NOMO-1 (cell line): ENCODE data around the gene OCA2.
"Not testable (repeated sequence)": the region's sequence is repeated elsewhere in the genome, so short reads cannot be mapped to it uniquely, and the experiment has no call there.

Experiments
- DNase-seq, 2 experiments: peaks; one replicate each; lab custom pipeline; 2025; ENCODE audit not compliant: unreplicated experiment in 2 of 2; lab: John Stamatoyannopoulos, UW

The OCA2 gene

GRCh38 chr15:27958911-27959578, 140.1 kb downstream of the OCA2 start:
- peak in 1 of 2 experiments; percentile 7 for DNase-seq

- no peak for DNase-seq
These were observed 142.8 kb downstream of the OCA2 start for GRCh38 chr15:27956285-27956684.

- DNase-seq, result no peak
These were observed 144.0 kb downstream of the OCA2 start for GRCh38 chr15:27955087-27955486.

- DNase-seq, result not testable (repeated sequence)
These were observed 146.5 kb downstream of the OCA2 start for GRCh38 chr15:27952593-27952992.

GRCh38 chr15:27951191-27951890, 147.8 kb downstream of the OCA2 start:
- DNase-seq, result no peak

GRCh38 chr15:27949089-27949488, 150.0 kb downstream of the OCA2 start:
- DNase-seq, result no peak

- no peak for DNase-seq
These were observed 159.9 kb downstream of the OCA2 start for GRCh38 chr15:27939246-27939645.

- DNase-seq, result no peak
These were observed 161.3 kb downstream of the OCA2 start for GRCh38 chr15:27937851-27938250.

- DNase-seq, result no peak
These were observed 163.0 kb downstream of the OCA2 start for GRCh38 chr15:27936164-27936563.

GRCh38 chr15:27935328-27935727, 163.8 kb downstream of the OCA2 start:
- no peak for DNase-seq

GRCh38 chr15:27934782-27935181, 164.3 kb downstream of the OCA2 start:
- no peak for DNase-seq

GRCh38 chr15:27933562-27933961, 165.6 kb downstream of the OCA2 start:
- DNase-seq, result no peak

GRCh38 chr15:27932600-27932999, 166.5 kb downstream of the OCA2 start:
- no peak for DNase-seq

GRCh38 chr15:27928386-27928785, 170.7 kb downstream of the OCA2 start:
- no peak for DNase-seq

GRCh38 chr15:27912283-27912682, 186.8 kb downstream of the OCA2 start:
- DNase-seq, result no peak

GRCh38 chr15:27906802-27907201, 192.3 kb downstream of the OCA2 start:
- DNase-seq, result no peak

GRCh38 chr15:27903405-27903804, 195.7 kb downstream of the OCA2 start:
- no peak for DNase-seq

GRCh38 chr15:27902680-27903385, 196.3 kb downstream of the OCA2 start:
- no peak for DNase-seq

GRCh38 chr15:27899583-27900285, 199.4 kb downstream of the OCA2 start:
- no peak for DNase-seq

- no peak for DNase-seq
These were observed 201.6 kb downstream of the OCA2 start for GRCh38 chr15:27897481-27897880.

GRCh38 chr15:27894645-27895044, 204.5 kb downstream of the OCA2 start:
- DNase-seq, result no peak
